Mucosa of stomach (tissue), 1 donor: ENCODE results near the gene MLNR.

Source experiments
- H3K27me3 ChIP-seq: one replicate; pipeline ENCODE4 v1.7.0; 2013; ENCODE audit warnings: mild to moderate bottlenecking, low read length; ENCODE audit not compliant: control insufficient read depth, insufficient read depth
- H3K36me3 ChIP-seq: one replicate; pipeline ENCODE4 v1.7.0; 2013; ENCODE audit warnings: low read length; ENCODE audit not compliant: control insufficient read depth, insufficient read depth
- H3K4me1 ChIP-seq: one replicate; pipeline ENCODE4 v1.7.0; 2013; ENCODE audit warnings: mild to moderate bottlenecking, low read length; ENCODE audit not compliant: control insufficient read depth, insufficient read depth
- H3K4me3 ChIP-seq: one replicate; pipeline ENCODE4 v1.7.0; 2013; ENCODE audit warnings: low read length
- H3K9ac ChIP-seq: one replicate; pipeline ENCODE4 v1.7.0; 2013; ENCODE audit warnings: mild to moderate bottlenecking, low read length, moderate library complexity
- H3K9me3 ChIP-seq: one replicate; pipeline ENCODE4 v1.7.0; 2013; ENCODE audit warnings: mild to moderate bottlenecking, low read length, moderate library complexity; ENCODE audit not compliant: control insufficient read depth
- donor health status: Pancreatic carcinoma.

MLNR gene

GRCh38 chr13:49213997-49214916 lies 5.9 kb upstream of the MLNR start:
- Histone ChIP-seq H3K27me3 (no peaks in the 10 kb centered on the region), H3K4me3 (no peak overlapping the region), H3K4me1 (peaks cover 17% of the 10 kb centered on the region), H3K36me3 (no peaks in the 10 kb centered on the region), H3K9me3 (no peaks in the 10 kb centered on the region), H3K9ac (no peak overlapping the region)

- Histone ChIP-seq H3K4me3 (no peak overlapping the region), H3K27me3 (peaks cover 6% of the 10 kb centered on the region), H3K36me3 (no peaks in the 10 kb centered on the region), H3K4me1 (peaks cover 21% of the 10 kb centered on the region), H3K9me3 (no peaks in the 10 kb centered on the region), H3K9ac (no peak overlapping the region)
These were observed 5.2 kb upstream of the MLNR start for GRCh38 chr13:49214917-49215376.

- H3K36me3 ChIP-seq, result no peaks in the 10 kb centered on the region
- no peak overlapping the region for H3K9ac ChIP-seq
- peaks cover 20% of the 10 kb centered on the region for H3K27me3 ChIP-seq
- H3K4me3 ChIP-seq, result no peak overlapping the region
- no peaks in the 10 kb centered on the region for H3K9me3 ChIP-seq
- H3K4me1 ChIP-seq, result peaks cover 26% of the 10 kb centered on the region
These were observed 3.8 kb upstream of the MLNR start for GRCh38 chr13:49216334-49216733.

GRCh38 chr13:49217962-49218492 lies 2.1 kb upstream of the MLNR start:
- no peaks in the 10 kb centered on the region for H3K36me3 ChIP-seq
- no peaks in the 10 kb centered on the region for H3K9me3 ChIP-seq
- no peak overlapping the region for H3K9ac ChIP-seq
- H3K4me1 ChIP-seq, result peaks cover 26% of the 10 kb centered on the region
- H3K4me3 ChIP-seq, result no peak overlapping the region
- peaks cover 33% of the 10 kb centered on the region for H3K27me3 ChIP-seq

GRCh38 chr13:49218493-49219051 lies 1.6 kb upstream of the MLNR start:
- Histone ChIP-seq H3K4me1 (peaks cover 26% of the 10 kb centered on the region), H3K4me3 (no peak overlapping the region), H3K36me3 (no peaks in the 10 kb centered on the region), H3K27me3 (peaks cover 33% of the 10 kb centered on the region), H3K9me3 (no peaks in the 10 kb centered on the region), H3K9ac (no peak overlapping the region)

GRCh38 chr13:49219647-49220035 lies 497 bp upstream of the MLNR start:
- Histone ChIP-seq H3K4me3 (no peak overlapping the region), H3K4me1 (peaks cover 26% of the 10 kb centered on the region), H3K9ac (no peak overlapping the region), H3K36me3 (no peaks in the 10 kb centered on the region), H3K27me3 (peaks cover 33% of the 10 kb centered on the region), H3K9me3 (no peaks in the 10 kb centered on the region)

GRCh38 chr13:49220856-49221589 lies 885 bp downstream of the MLNR start:
- H3K9me3 ChIP-seq, result no peaks in the 10 kb centered on the region
- no peaks in the 10 kb centered on the region for H3K36me3 ChIP-seq
- H3K4me1 ChIP-seq, result peaks cover 26% of the 10 kb centered on the region
- H3K27me3 ChIP-seq, result peaks cover 33% of the 10 kb centered on the region
- H3K9ac ChIP-seq, result no peak overlapping the region
- H3K4me3 ChIP-seq, result no peak overlapping the region

GRCh38 chr13:49221590-49221965 lies 1.4 kb downstream of the MLNR start:
- Histone ChIP-seq H3K27me3 (peaks cover 33% of the 10 kb centered on the region), H3K4me3 (no peak overlapping the region), H3K9ac (no peak overlapping the region), H3K36me3 (no peaks in the 10 kb centered on the region), H3K4me1 (peaks cover 20% of the 10 kb centered on the region), H3K9me3 (no peaks in the 10 kb centered on the region)

- Histone ChIP-seq H3K4me1 (peaks cover 4% of the 10 kb centered on the region), H3K4me3 (no peak overlapping the region), H3K36me3 (no peaks in the 10 kb centered on the region), H3K9me3 (no peaks in the 10 kb centered on the region), H3K9ac (no peak overlapping the region), H3K27me3 (peaks cover 22% of the 10 kb centered on the region)
These were observed 5.3 kb downstream of the MLNR start for GRCh38 chr13:49225223-49226042.

GRCh38 chr13:49226613-49227012 lies 6.5 kb downstream of the MLNR start:
- H3K27me3 ChIP-seq, result peaks cover 11% of the 10 kb centered on the region
- H3K36me3 ChIP-seq, result no peaks in the 10 kb centered on the region
- no peaks in the 10 kb centered on the region for H3K4me1 ChIP-seq
- no peak overlapping the region for H3K9ac ChIP-seq
- H3K4me3 ChIP-seq, result no peak overlapping the region
- H3K9me3 ChIP-seq, result no peaks in the 10 kb centered on the region

- no peaks in the 10 kb centered on the region for H3K36me3 ChIP-seq
- H3K4me3 ChIP-seq, result no peak overlapping the region
- no peaks in the 10 kb centered on the region for H3K4me1 ChIP-seq
These were observed 14.6 kb downstream of the MLNR start for GRCh38 chr13:49234741-49235140.

More at GRCh38 chr13:49234741-49235140, 14.6 kb downstream of the MLNR start:
- Histone ChIP-seq H3K27me3 (no peaks in the 10 kb centered on the region), H3K9me3 (no peaks in the 10 kb centered on the region), H3K9ac (no peak overlapping the region)
